ENCODE data around the gene ALDOB.

DNA sequence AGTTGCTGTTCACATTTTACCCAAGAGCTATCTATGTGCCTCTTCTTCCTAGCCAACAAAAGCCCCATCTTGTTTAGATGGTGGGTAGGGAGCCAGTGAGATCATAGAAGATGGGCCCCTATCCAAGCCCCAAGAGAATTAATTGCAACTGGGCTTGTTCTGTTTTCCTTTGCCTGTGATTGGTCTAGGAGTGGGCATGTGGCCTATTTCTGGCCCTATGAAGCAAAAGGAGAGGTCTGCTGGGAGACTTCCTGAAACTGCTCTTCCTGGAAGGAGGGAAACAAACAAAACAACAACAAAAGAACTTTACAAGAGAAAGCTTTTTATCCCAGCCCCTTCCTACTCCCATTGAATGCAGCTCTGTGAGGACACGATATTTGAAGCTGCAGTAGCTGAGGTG is 32.5 kb upstream of the ALDOB start:
- TF ChIP-seq, protein P1, sequence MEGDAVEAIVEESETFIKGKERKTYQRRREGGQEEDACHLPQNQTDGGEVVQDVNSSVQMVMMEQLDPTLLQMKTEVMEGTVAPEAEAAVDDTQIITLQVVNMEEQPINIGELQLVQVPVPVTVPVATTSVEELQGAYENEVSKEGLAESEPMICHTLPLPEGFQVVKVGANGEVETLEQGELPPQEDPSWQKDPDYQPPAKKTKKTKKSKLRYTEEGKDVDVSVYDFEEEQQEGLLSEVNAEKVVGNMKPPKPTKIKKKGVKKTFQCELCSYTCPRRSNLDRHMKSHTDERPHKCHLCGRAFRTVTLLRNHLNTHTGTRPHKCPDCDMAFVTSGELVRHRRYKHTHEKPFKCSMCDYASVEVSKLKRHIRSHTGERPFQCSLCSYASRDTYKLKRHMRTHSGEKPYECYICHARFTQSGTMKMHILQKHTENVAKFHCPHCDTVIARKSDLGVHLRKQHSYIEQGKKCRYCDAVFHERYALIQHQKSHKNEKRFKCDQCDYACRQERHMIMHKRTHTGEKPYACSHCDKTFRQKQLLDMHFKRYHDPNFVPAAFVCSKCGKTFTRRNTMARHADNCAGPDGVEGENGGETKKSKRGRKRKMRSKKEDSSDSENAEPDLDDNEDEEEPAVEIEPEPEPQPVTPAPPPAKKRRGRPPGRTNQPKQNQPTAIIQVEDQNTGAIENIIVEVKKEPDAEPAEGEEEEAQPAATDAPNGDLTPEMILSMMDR (IDR thresholded peaks at IDR 0.05; ENCODE audit: poor library complexity, severe bottlenecking): no peak
- TF ChIP-seq, protein P2, sequence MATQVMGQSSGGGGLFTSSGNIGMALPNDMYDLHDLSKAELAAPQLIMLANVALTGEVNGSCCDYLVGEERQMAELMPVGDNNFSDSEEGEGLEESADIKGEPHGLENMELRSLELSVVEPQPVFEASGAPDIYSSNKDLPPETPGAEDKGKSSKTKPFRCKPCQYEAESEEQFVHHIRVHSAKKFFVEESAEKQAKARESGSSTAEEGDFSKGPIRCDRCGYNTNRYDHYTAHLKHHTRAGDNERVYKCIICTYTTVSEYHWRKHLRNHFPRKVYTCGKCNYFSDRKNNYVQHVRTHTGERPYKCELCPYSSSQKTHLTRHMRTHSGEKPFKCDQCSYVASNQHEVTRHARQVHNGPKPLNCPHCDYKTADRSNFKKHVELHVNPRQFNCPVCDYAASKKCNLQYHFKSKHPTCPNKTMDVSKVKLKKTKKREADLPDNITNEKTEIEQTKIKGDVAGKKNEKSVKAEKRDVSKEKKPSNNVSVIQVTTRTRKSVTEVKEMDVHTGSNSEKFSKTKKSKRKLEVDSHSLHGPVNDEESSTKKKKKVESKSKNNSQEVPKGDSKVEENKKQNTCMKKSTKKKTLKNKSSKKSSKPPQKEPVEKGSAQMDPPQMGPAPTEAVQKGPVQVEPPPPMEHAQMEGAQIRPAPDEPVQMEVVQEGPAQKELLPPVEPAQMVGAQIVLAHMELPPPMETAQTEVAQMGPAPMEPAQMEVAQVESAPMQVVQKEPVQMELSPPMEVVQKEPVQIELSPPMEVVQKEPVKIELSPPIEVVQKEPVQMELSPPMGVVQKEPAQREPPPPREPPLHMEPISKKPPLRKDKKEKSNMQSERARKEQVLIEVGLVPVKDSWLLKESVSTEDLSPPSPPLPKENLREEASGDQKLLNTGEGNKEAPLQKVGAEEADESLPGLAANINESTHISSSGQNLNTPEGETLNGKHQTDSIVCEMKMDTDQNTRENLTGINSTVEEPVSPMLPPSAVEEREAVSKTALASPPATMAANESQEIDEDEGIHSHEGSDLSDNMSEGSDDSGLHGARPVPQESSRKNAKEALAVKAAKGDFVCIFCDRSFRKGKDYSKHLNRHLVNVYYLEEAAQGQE (IDR thresholded peaks at IDR 0.05; ENCODE audit: borderline replicate concordance): no peak
- TF ChIP-seq EZH2 (IDR thresholded peaks at IDR 0.05; ENCODE audit: borderline replicate concordance, insufficient read depth, low read length, poor library complexity, severe bottlenecking) (no peak), EP300 (conservative IDR thresholded peaks at IDR 0.05; ENCODE audit: poor library complexity, severe bottlenecking) (no peak)

Data from neural cell (in vitro differentiated cells).